Transverse colon (tissue), 4 donors: Measurements from ENCODE around the gene CTNNA1. TPM values are rescaled to one million over a fixed set of nuclear protein-coding genes. Genes with fewer than 3 reads are reported as not detected.

Experiments
- DNase-seq: peaks from one replicate; pipeline ENCODE4 v3.0.0-alpha.2; 2019
- H3K27ac ChIP-seq, 4 donors: fragments of 200-600 bp; sonication (generic); 2 replicates each; pipeline ENCODE4 v1.5.1; 2016 to 2018; ENCODE audit warnings: inconsistent platforms in 4 of 4
- H3K27me3 ChIP-seq: fragments of 200-600 bp; sonication (generic); 2 replicates; pipeline ENCODE4 v1.5.1; 2017; ENCODE audit warnings: inconsistent platforms
- H3K36me3 ChIP-seq, 4 donors: fragments of 200-600 bp; sonication (generic); 2 replicates each; pipeline ENCODE4 v1.5.1; 2017 to 2019; ENCODE audit warnings: inconsistent platforms in 4 of 4
- H3K4me1 ChIP-seq, 4 donors: fragments of 200-600 bp; sonication (generic); 2 replicates each; pipeline ENCODE4 v1.5.1; 2017 to 2020; ENCODE audit warnings: inconsistent platforms in 4 of 4
- H3K4me3 ChIP-seq, 4 donors: fragments of 200-600 bp; sonication (generic); 1 replicate in 1 of 4; 2 replicates in 3 of 4; pipeline versions ENCODE4 v1.5.1 to v1.6.1; 2017 to 2019; ENCODE audit warnings: inconsistent platforms in 4 of 4
- H3K9me3 ChIP-seq, 2 donors: fragments of 200-600 bp; sonication (generic); 2 replicates each; pipeline ENCODE4 v1.5.1; 2017 to 2019; ENCODE audit warnings: inconsistent platforms in 2 of 2
- CTCF ChIP-seq, 5 experiments: fragments of 200-600 bp in 3 of 5; fragments of 450-650 bp in 2 of 5; sonication (generic) in 3 of 5; IDR thresholded peaks; 1 replicate in 2 of 5; 2 replicates in 3 of 5; pipeline ENCODE4 v1.5.1; 2016 to 2017; ENCODE audit warnings: antibody characterized with exemption in 5 of 5, inconsistent platforms in 3 of 5, mild to moderate bottlenecking in 2 of 5, moderate library complexity in 1 of 5
- EP300 ChIP-seq: sonication (generic); formaldehyde crosslinking; IDR thresholded peaks from one replicate; pipeline ENCODE4 v1.6.1; 2017; ENCODE audit warnings: antibody characterized with exemption, low read depth
- POLR2A ChIP-seq: fragments of 450-650 bp; IDR thresholded peaks from one replicate; pipeline ENCODE4 v1.6.1; 2016; ENCODE audit warnings: antibody characterized with exemption, mild to moderate bottlenecking, moderate library complexity
- POLR2AphosphoS5 ChIP-seq, 3 donors: sonication (generic); formaldehyde crosslinking; IDR thresholded peaks; one replicate each; pipeline ENCODE4 v1.6.1; 2016; ENCODE audit warnings: antibody characterized with exemption in 3 of 3
- WGBS, 2 donors: methylation state at CpG; one replicate each; pipeline ENCODE4 v1.1.5; 2018; ENCODE audit warnings: low coverage in 1 of 2; 5-methylcytosine and 5-hydroxymethylcytosine counted together
- in situ Hi-C, 4 donors: fragments of 200-750 bp; cut with MboI; loops; one replicate each; pipeline versions ENCODE4 v1.15.0 to v1.15.1; 2017; ENCODE audit warnings: low sequenced_read_pairs in 3 of 4, low pct_ligation_motif_present in 1 of 4, low pct_unique_long_range_greater_than_20kb in 1 of 4
- intact Hi-C: fragments of 100-400 bp; cut with DNase I; formaldehyde crosslinking; loops from one replicate; pipeline ENCODE4 v1.15.1; 2023; ENCODE audit warnings: low total_unique reads
- total RNA-seq, 4 donors: library from RNA; depleted of rRNA; stranded (reverse); fragments of >200 nt; gene quantifications; one replicate each; pipeline ENCODE4 v1.1.0, GENCODE V29; 2016

CTNNA1 gene
- total RNA-seq, 4 donors from 2014 or later: 272 to 381 (median 316) TPM

- Histone ChIP-seq H3K4me1 (no peaks in the 10 kb centered on the region), H3K27me3 (no peaks in the 10 kb centered on the region), H3K9me3 (no peaks in the 10 kb centered on the region), H3K27ac (no peak overlapping the region), H3K4me3 (no peak overlapping the region), H3K36me3 (no peaks in the 10 kb centered on the region)
- DNase-seq: no peak
- TF ChIP-seq EP300 (no peak), POLR2A (no peak), POLR2AphosphoS5 (IDR thresholded peaks at IDR 0.05) (no peak), CTCF (IDR thresholded peaks at IDR 0.05) (no peak)
- intact Hi-C loops (no loop called here), in situ Hi-C loops (no loop called here)
- WGBS, 2 donors: 29 to 44% methylated on average over 3 of the region's 3 CpGs
These were observed 36.7 kb upstream of the CTNNA1 start for GRCh38 chr5:138716456-138716924.

GRCh38 chr5:138717399-138717798 is 35.8 kb upstream of the CTNNA1 start:
- Histone ChIP-seq H3K36me3 (no peaks in the 10 kb centered on the region), H3K9me3 (no peaks in the 10 kb centered on the region), H3K4me1 (no peaks in the 10 kb centered on the region), H3K27me3 (no peaks in the 10 kb centered on the region), H3K27ac (no peak overlapping the region), H3K4me3 (no peak overlapping the region)
- TF ChIP-seq EP300: no peak
- TF ChIP-seq POLR2AphosphoS5 (IDR thresholded peaks at IDR 0.05): no peak
- TF ChIP-seq POLR2A: no peak
- in situ Hi-C loops: no loop called here
- WGBS, 2 donors: 88 to 97% methylated on average over 1 to 3 of the region's 3 CpGs
- no peak for DNase-seq
- intact Hi-C loops: no loop called here

GRCh38 chr5:138719811-138720210 is 33.4 kb upstream of the CTNNA1 start:
- intact Hi-C loops (no loop called here), in situ Hi-C loops (no loop called here)
- H3K27ac ChIP-seq: no peak overlapping the region
- TF ChIP-seq POLR2AphosphoS5 (IDR thresholded peaks at IDR 0.05) (no peak), CTCF (IDR thresholded peaks at IDR 0.05) (no peak), POLR2A (no peak), EP300 (no peak)
- WGBS, 2 donors: 75 to 78% methylated on average over 2 of the region's 2 CpGs
- no peak for DNase-seq
- H3K36me3 ChIP-seq: no peaks in the 10 kb centered on the region
- H3K27me3 ChIP-seq: no peaks in the 10 kb centered on the region
- H3K4me3 ChIP-seq: no peak overlapping the region
- H3K4me1 ChIP-seq: no peaks in the 10 kb centered on the region
- H3K9me3 ChIP-seq: no peaks in the 10 kb centered on the region

- Histone ChIP-seq H3K9me3 (no peaks in the 10 kb centered on the region), H3K4me1 (peaks cover 0 to 5% (median 4%) of the 10 kb centered on the region in 4 donors), H3K27me3 (no peaks in the 10 kb centered on the region), H3K27ac (no peak overlapping the region), H3K4me3 (no peak overlapping the region), H3K36me3 (no peaks in the 10 kb centered on the region)
- TF ChIP-seq POLR2A (no peak), POLR2AphosphoS5 (IDR thresholded peaks at IDR 0.05) (no peak), CTCF (IDR thresholded peaks at IDR 0.05) (no peak), EP300 (no peak)
- in situ Hi-C loops (no loop called here), intact Hi-C loops (no loop called here)
- 78% methylated on average over 2 of the region's 2 CpGs; no CpG with 5 or more reads in 1 of the 2 donors for WGBS, 2 donors
- no peak for DNase-seq
These were observed 32.4 kb upstream of the CTNNA1 start for GRCh38 chr5:138720840-138721239.

GRCh38 chr5:138721979-138722378 is 31.2 kb upstream of the CTNNA1 start:
- WGBS, 2 donors: 64 to 79% methylated on average over 3 to 5 of the region's 5 CpGs
- intact Hi-C loops: no loop called here
- H3K27me3 ChIP-seq: no peaks in the 10 kb centered on the region
- no peaks in the 10 kb centered on the region for H3K9me3 ChIP-seq
- DNase-seq: no peak
- no peak overlapping the region for H3K4me3 ChIP-seq
- H3K4me1 ChIP-seq: peaks cover 0 to 8% (median 5%) of the 10 kb centered on the region in 4 donors
- no peaks in the 10 kb centered on the region for H3K36me3 ChIP-seq
- in situ Hi-C loops: no loop called here
- no peak for TF ChIP-seq EP300
- TF ChIP-seq POLR2A: no peak
- TF ChIP-seq CTCF (IDR thresholded peaks at IDR 0.05): no peak
- TF ChIP-seq POLR2AphosphoS5 (IDR thresholded peaks at IDR 0.05): no peak
- no peak overlapping the region for H3K27ac ChIP-seq
